GM08714 (cell line): Measurements from ENCODE around the gene AGBL5.

Source experiments
- H3K4me3 ChIP-seq: fragments of 200-500 bp; sonication (Bioruptor generic); 2 replicates; pipeline ENCODE4 v1.5.1; 2014; ENCODE audit warnings: mild to moderate bottlenecking, low read length, inconsistent platforms
- ZNF274 ChIP-seq: IDR thresholded peaks from 2 replicates; pipeline ENCODE4 v1.6.1; 2012; ENCODE audit warnings: mild to moderate bottlenecking, low read depth, low read length

AGBL5 gene

DNA sequence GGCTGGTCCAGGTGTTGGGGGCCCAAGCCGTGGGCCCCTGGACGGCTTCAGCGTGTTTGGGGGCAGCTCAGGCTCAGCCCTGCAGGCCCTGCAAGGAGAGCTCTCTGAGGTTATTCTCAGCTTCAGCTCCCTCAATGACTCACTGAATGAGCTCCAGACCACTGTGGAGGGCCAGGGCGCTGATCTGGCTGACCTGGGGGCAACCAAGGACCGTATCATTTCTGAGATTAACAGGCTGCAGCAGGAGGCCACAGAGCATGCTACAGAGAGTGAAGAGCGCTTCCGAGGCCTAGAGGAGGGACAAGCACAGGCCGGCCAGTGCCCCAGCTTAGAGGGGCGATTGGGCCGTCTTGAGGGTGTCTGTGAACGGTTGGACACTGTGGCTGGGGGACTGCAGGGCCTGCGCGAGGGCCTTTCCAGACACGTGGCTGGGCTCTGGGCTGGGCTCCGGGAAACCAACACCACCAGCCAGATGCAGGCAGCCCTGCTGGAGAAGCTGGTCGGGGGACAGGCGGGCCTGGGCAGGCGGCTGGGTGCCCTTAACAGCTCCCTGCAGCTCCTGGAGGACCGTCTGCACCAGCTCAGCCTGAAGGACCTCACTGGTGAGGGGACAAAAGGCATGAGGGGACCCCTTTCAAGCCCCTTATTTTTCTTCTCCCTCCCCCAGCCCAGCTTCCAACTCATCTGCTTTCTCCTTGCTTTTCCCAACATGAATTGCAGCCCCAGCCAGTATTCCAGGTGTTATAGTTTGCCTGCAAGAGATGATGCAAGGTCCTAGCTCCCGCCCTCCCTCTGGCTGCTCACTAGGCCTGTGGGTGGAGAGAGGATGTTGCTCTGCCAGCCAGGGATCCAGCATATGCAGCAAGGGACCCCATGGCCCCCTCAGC, 32.2 kb downstream of the AGBL5 start:
- no peak for TF ChIP-seq ZNF274
- no peak overlapping the region for H3K4me3 ChIP-seq

GRCh38 chr2:27084297-27085061, 33.0 kb downstream of the AGBL5 start:
- no peak overlapping the region for H3K4me3 ChIP-seq
- TF ChIP-seq ZNF274, result no peak

DNA sequence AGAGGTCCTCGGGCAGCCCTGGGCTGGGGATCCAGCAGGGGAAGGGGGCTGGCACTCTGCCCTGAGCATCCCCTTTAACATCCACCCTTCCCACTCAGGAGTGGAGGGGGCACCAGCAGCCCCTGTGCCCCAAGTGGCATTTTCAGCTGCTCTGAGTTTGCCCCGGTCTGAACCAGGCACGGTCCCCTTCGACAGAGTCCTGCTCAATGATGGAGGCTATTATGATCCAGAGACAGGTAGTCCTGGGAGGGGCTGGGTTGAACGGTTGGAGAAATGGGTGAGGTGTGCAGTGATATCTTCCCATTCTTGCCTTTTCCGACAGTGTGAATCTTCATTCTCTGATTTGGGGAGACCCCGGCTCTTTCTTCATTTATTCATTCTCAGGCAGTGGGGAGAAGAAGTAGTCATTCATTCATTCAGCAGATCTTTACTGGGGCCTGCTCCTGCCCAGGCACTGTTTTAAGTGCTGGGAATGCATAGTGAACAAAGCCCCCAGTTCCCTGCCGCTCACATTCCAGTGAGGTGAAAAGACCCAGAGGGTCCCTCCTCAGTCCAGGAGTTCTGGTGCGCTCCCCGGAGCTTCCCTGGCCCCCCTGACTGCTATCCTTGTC, 33.7 kb downstream of the AGBL5 start:
- H3K4me3 ChIP-seq, result no peak overlapping the region; the same call in 1 of the 2 replicates
- TF ChIP-seq ZNF274, result no peak

DNA sequence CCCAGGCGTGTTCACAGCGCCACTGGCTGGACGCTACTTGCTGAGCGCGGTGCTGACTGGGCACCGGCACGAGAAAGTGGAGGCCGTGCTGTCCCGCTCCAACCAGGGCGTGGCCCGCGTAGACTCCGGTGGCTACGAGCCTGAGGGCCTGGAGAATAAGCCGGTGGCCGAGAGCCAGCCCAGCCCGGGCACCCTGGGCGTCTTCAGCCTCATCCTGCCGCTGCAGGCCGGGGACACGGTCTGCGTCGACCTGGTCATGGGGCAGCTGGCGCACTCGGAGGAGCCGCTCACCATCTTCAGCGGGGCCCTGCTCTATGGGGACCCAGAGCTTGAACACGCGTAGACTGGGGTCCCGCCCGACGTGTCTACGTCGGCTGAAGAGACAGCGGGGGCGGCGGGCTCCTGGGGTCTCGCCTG, 34.2 kb downstream of the AGBL5 start:
- no peak for TF ChIP-seq ZNF274
- H3K4me3 ChIP-seq, result peak overlapping the region; percentile 68; the same call in 1 of the 2 replicates

DNA sequence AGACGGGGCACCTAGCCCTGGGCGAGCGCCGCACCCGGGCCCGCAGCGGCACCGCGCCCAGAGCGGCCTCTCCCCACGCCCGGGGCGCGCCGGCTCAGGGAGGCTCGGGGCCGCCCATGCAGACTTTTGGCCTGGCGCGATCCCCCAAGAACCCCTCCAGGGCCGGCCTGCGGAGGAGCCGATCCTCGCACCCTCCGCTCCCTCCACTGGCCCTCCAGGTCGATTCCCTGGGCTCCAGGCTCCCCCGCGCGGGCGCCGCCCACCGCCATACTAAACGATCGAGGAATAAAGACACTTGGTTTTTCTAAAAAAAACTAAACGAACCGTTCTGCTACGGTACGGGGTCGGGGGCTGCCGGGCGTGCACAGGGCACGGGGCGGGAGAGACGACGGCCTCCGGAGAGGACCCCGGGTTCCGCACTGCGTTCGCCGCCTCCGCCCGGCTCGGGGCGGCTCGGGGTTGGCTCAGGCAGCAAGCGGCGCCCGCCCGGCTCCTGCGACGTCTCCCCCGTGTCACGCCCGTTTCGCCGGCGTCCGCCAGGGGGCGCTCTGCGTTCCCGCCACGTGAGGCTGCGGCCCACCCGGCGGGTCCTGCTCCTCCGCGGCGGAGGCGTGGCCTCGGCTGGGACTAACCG, 34.7 kb downstream of the AGBL5 start:
- H3K4me3 ChIP-seq, result peak overlapping the region; percentile 68; the same call in 1 of the 2 replicates

GRCh38 chr2:27086724-27087593, 35.5 kb downstream of the AGBL5 start, which contains the start of gene KHK:
KHK (plus strand) TSS chr2:27086772; CDS start chr2:27087260, 488 bp downstream.
- H3K4me3 ChIP-seq, result peak within 1 kb of the TSS; percentile 68; the same call in 1 of the 2 replicates

More for the DNA sequence above, 34.7 kb downstream of the AGBL5 start:
- no peak for TF ChIP-seq ZNF274

DNA sequence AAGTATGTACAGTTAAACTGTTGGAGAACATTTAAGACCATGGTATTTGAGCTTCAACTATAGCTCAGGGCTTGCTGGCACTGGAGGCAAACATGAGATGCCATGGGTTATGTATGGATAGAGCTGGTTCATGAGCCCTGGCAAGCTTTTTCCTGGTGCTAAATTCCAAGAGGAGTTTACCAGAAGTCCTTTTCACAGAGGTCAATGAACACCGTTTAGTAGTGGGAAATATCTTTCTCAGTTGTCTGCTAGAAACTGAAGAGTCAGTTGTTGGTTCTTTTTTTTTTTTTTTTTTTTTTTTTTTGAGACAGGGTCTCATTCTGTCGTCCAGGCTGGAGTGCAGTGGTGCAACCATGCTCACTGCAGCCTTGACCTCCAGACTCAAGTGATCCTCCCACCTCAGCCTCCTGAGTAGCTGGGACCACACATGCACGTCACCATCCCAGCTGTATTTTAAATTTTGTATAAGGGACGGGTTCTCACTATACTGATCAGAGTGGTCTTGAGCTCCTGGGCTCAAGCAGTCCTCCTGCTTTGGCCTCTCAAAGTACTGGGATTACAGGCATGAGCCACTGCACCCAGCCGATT, 36.4 kb downstream of the AGBL5 start:
- no peak for TF ChIP-seq ZNF274

More at GRCh38 chr2:27086724-27087593, 35.5 kb downstream of the AGBL5 start, which contains the start of gene KHK:
- TF ChIP-seq ZNF274, result no peak

GRCh38 chr2:27088634-27089033, 37.2 kb downstream of the AGBL5 start:
- no peak for TF ChIP-seq ZNF274
- H3K4me3 ChIP-seq, result no peak overlapping the region

More for the DNA sequence above, 36.4 kb downstream of the AGBL5 start:
- no peak overlapping the region for H3K4me3 ChIP-seq

DNA sequence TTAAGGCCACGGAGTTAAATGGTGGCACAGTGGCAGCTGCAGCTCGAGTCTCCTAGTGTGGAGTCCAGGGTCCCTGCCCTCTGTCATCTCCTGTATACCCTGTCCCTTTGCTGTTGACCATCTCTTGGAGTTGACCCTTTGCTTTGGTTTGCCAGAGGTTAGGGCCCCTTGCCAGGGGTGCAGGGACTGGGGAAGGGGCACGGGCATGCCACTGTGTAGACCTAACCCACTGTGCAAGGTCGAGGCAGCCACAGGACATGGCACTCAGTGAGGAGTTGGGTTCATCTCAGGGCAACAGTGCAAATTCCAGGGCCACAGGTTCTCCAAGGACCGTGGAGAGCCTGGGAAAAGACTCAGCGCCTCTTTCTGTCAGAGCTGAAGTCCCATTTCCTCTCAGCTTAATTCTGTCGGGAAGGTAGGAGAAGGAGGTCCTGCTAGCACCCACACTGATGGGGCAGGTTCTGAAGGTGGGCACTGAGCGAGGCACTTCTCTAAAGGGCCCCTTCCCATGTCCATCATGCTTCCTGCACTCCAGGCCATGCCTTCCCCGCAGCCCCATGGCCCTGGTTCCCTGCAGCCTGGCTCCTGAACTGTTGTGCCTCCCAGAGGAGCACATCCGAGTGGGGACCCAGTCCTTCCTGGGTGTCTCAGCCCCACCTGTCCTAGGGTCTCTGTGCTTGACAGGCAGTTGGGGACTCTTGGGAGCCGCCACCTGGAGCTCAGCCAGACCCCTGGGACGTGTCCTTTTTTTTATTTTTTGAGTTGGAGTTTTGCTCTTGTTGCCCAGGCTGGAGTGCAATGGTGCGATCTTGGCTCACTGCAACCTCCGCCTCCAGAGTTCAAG, 37.9 kb downstream of the AGBL5 start:
- no peak for TF ChIP-seq ZNF274
- H3K4me3 ChIP-seq, result no peak overlapping the region

- no peak overlapping the region for H3K4me3 ChIP-seq
- no peak for TF ChIP-seq ZNF274
Measured at GRCh38 chr2:27091746-27092695, 40.6 kb downstream of the AGBL5 start.

DNA sequence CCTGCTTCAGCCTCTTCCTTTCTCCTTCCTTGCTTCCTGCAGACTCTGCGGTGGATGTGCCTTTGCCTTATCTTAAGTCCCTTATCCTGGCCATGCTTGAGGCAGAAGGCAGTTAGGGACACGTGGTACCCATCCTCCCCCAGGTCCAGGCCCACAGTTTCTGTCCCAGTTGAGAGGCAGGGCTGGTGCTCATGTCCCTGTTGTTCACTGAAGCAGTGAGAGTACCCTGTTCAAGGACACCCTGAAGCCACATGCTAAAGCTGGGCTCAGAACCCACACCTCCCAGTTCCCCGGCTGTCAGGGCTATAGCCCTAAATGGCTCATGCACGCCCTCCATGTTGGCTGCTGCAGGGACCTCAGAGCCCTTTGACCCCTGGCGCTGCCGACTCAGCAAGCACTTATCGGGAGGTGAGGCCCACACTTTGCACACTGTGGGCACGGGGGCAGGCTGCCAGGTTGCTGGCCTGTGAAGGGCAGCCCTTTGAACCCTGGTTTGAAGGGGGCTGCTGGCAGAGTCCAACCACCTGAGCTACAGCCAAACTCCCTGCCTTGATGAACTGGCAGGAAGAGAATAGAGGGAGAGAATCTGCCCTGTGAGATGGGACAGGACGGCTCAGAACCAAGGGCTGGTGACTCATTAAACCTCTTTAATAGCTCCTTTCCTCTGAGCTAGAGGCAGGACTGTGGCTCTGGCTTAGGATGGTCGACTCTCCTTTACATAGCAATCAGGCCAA, 41.4 kb downstream of the AGBL5 start:
- no peak overlapping the region for H3K4me3 ChIP-seq
- no peak for TF ChIP-seq ZNF274
